GM19193 (cell line): Measurements from ENCODE around the gene AARSD1.

Source experiments
- POLR2A ChIP-seq: IDR thresholded peaks from 4 replicates; pipeline ENCODE4 v1.6.1; 2011; ENCODE audit not compliant: insufficient read depth, insufficient read length; ENCODE audit errors: extremely low read depth

Gene AARSD1

DNA sequence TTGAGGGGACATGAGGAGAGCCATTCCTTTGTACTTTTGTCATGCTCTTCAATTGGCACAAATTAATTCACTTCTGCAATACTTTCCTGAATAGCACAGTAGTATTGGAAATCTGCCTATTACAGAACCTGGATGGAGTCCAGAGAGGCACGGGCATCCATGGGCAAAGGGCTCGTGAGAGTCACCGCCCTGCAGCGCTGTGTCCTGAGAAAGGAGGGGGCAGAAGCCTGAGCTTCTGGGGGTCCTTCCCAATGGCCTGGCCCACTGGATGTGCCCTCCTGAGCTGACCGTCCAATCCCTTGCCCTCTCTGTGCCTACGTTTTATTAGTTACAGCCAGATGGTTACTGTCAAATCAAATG, 60.2 kb downstream of the AARSD1 start:
- no peak for TF ChIP-seq POLR2A

DNA sequence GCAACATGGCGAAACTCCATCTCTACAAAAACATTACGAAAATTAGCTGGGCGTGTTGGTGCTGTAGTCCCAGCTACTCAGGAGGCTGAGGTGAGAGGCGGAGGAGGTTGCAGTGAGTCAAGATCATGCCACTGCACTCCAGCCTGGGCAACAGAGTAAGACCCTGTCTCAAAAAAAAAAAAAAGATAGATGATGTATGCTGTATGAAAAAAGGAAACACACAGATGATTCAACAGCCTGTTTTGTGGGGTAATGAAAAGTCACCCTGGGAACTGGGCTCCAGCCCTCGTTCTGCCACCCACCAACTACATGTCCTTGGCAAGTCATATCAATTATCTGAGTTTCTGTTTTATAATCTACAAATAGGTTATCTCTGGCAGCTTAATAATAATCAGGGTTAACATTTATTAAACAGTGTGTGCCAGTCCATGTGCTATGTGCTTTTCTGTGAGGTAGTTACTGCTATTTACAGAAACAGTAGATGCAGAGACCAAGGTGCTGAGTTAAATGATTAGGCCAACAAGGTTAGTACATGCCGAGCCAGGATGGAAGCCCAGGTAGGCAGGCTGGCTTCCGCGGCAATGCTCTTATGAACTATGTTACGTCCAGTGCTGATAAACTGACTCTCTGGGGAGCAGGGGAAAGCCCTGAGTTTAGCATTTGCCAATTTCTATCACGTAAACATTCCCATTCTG, 62.6 kb downstream of the AARSD1 start:
- no peak for TF ChIP-seq POLR2A
